H1 (cell line): ENCODE data around the gene CPNE4.
A peak's percentile ranks its signal among the peaks of the same experiment; 100 is the strongest.

ENCODE experiments used
- CREB1 ChIP-seq: IDR thresholded peaks from 2 replicates; pipeline ENCODE4 v1.6.1; 2012; ENCODE audit warnings: inconsistent platforms
- EGR1 ChIP-seq: IDR thresholded peaks from 2 replicates; pipeline ENCODE4 v1.6.1; 2011; ENCODE audit warnings: low read depth, low read length, borderline replicate concordance
- EP300 ChIP-seq, 2 experiments: IDR thresholded peaks; 1 replicate in 1 of 2; 2 replicates in 1 of 2; pipeline ENCODE4 v1.6.1; 2011 to 2012; ENCODE audit warnings: low read depth in 2 of 2, low read length in 2 of 2, mild to moderate bottlenecking in 2 of 2, borderline replicate concordance in 1 of 2, inconsistent platforms in 1 of 2, moderate library complexity in 1 of 2
- EZH2 ChIP-seq: fragments of 200-600 bp; sonication (generic); IDR thresholded peaks from 2 replicates; pipeline ENCODE4 v1.7.1; 2012; ENCODE audit warnings: low read depth, mild to moderate bottlenecking, moderate library complexity, low read length, inconsistent platforms; ENCODE audit not compliant: severe bottlenecking
- GABPA ChIP-seq: IDR thresholded peaks from 2 replicates; pipeline ENCODE4 v1.6.1; 2011; ENCODE audit warnings: mild to moderate bottlenecking, low read length, moderate library complexity, borderline replicate concordance; ENCODE audit not compliant: insufficient read depth
- POLR2A ChIP-seq, 2 experiments: IDR thresholded peaks; 1 replicate in 1 of 2; 2 replicates in 1 of 2; pipeline ENCODE4 v1.6.1; 2011; ENCODE audit warnings: low read depth in 2 of 2, low read length in 2 of 2, mild to moderate bottlenecking in 2 of 2; ENCODE audit errors: control extremely low read depth in 1 of 2
- POLR2AphosphoS5 ChIP-seq: IDR thresholded peaks from 2 replicates; pipeline ENCODE4 v1.6.1; 2011; ENCODE audit warnings: low read depth, low read length
- RAD21 ChIP-seq, 2 experiments: IDR thresholded peaks in 1 of 2; conservative IDR thresholded peaks in 1 of 2; 2 replicates each; pipeline ENCODE4 v1.6.1; 2011; ENCODE audit warnings: low read depth in 2 of 2, low read length in 2 of 2, improper control_type of control experiment in 1 of 2, inconsistent platforms in 1 of 2, mild to moderate bottlenecking in 1 of 2, moderate library complexity in 1 of 2
- RBBP5 ChIP-seq: IDR thresholded peaks from 2 replicates; pipeline ENCODE4 v1.7.1; 2012; ENCODE audit warnings: low read depth, mild to moderate bottlenecking, inconsistent platforms, low read length, moderate library complexity, borderline replicate concordance
- RFX5 ChIP-seq: IDR thresholded peaks from 2 replicates; pipeline ENCODE4 v1.6.1; 2011; ENCODE audit warnings: low read depth, low read length, improper control_type of control experiment, borderline replicate concordance
- SP4 ChIP-seq: IDR thresholded peaks from 2 replicates; pipeline ENCODE4 v1.6.1; 2012; ENCODE audit warnings: low read length, inconsistent platforms
- YY1 ChIP-seq: IDR thresholded peaks from 2 replicates; pipeline ENCODE4 v1.6.1; 2011; ENCODE audit warnings: low read depth, mild to moderate bottlenecking, low read length
- TF ChIP-seq, protein P1 (sequence below): IDR thresholded peaks from 2 replicates; pipeline ENCODE4 v1.6.1; 2011; ENCODE audit warnings: low read length, improper control_type of control experiment
- TF ChIP-seq, protein P2 (sequence below), 3 experiments: IDR thresholded peaks; 1 replicate in 2 of 3; 2 replicates in 1 of 3; pipeline versions ENCODE4 v1.5.1 to v1.6.1; 2011; ENCODE audit warnings: low read length in 3 of 3, mild to moderate bottlenecking in 3 of 3, inconsistent platforms in 2 of 3, low read depth in 1 of 3, moderate library complexity in 1 of 3; ENCODE audit not compliant: insufficient read depth in 1 of 3; ENCODE audit errors: control extremely low read depth in 1 of 3

DNA sequence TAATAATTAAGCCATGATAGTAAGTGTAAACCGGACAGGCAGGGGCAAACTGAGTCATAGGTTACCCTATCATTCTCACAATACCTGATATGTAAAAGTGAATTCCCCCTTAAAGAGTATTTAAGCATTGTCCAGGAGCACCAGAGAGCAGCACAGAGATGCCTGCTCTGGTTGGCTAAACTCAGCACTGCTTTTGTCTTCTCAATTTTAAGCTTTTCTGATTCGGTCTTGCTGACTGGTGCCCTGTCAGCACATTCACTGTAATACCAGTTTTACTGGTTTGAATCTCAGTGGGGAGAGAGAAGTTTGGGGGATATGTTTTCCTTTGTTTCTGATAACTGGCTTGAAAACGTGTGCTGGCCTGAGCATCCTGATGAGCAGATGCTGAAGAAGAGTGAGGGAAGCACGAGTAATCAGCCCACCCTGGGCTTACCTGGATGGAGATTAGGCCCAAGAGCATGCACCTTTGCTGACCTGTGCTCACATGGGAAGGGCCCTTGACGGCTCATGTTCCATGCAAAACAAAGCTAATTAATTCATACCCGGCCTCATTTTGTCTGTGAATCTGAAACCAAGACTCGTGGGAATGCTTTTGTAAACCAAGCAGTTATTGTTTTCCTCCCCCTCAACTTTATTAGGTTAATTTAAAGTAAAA lies 323.6 kb downstream of the CPNE4 start:
- TF ChIP-seq GABPA (no peak), RBBP5 (no peak), EZH2 (no peak), POLR2A (IDR thresholded peaks at IDR 0.05; ENCODE audit: control extremely low read depth in 1 of 2, low read depth in 2 of 2, low read length in 2 of 2) (no peak), POLR2AphosphoS5 (no peak), CREB1 (0 out of 2 replicates have a peak, but pooled peaks have one; percentile 8), EGR1 (no peak), RAD21 (IDR thresholded peaks at IDR 0.05 in 1 of 2, conservative IDR thresholded peaks at IDR 0.05 in 1 of 2; ENCODE audit: low read depth in 2 of 2, low read length in 2 of 2) (no peak), RFX5 (no peak), YY1 (no peak), EP300 (IDR thresholded peaks at IDR 0.05; ENCODE audit: borderline replicate concordance in 1 of 2, low read depth in 2 of 2, low read length in 2 of 2) (no peak), SP4 (no peak)
- TF ChIP-seq, protein P1, sequence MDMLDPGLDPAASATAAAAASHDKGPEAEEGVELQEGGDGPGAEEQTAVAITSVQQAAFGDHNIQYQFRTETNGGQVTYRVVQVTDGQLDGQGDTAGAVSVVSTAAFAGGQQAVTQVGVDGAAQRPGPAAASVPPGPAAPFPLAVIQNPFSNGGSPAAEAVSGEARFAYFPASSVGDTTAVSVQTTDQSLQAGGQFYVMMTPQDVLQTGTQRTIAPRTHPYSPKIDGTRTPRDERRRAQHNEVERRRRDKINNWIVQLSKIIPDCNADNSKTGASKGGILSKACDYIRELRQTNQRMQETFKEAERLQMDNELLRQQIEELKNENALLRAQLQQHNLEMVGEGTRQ: no peak
- TF ChIP-seq, protein P2, sequence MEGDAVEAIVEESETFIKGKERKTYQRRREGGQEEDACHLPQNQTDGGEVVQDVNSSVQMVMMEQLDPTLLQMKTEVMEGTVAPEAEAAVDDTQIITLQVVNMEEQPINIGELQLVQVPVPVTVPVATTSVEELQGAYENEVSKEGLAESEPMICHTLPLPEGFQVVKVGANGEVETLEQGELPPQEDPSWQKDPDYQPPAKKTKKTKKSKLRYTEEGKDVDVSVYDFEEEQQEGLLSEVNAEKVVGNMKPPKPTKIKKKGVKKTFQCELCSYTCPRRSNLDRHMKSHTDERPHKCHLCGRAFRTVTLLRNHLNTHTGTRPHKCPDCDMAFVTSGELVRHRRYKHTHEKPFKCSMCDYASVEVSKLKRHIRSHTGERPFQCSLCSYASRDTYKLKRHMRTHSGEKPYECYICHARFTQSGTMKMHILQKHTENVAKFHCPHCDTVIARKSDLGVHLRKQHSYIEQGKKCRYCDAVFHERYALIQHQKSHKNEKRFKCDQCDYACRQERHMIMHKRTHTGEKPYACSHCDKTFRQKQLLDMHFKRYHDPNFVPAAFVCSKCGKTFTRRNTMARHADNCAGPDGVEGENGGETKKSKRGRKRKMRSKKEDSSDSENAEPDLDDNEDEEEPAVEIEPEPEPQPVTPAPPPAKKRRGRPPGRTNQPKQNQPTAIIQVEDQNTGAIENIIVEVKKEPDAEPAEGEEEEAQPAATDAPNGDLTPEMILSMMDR (IDR thresholded peaks at IDR 0.05; ENCODE audit: control extremely low read depth in 1 of 3, insufficient read depth in 1 of 3, low read depth in 1 of 3, low read length in 3 of 3): no peak
